Activated B cell treated with CpG ODN at 0.5 μM for 24 hours (primary cell): Measurements from ENCODE around the gene DLEC1. TPM values are rescaled to one million over a fixed set of nuclear protein-coding genes. Genes with fewer than 3 reads are reported as not detected.
A peak's percentile ranks its signal among the peaks of the same experiment; 100 is the strongest.
"Not testable (repeated sequence)": the region's sequence is repeated elsewhere in the genome, so short reads cannot be mapped to it uniquely, and the experiment has no call there.

ENCODE experiments used
- ATAC-seq: fragments of 200-7000 bp; cut with Tn5 transposase; one replicate; pipeline ENCODE4 v1.10.0; 2021; ENCODE audit warnings: low read depth, mild to moderate bottlenecking, moderate library complexity
- CTCF ChIA-PET: fragments of 350-600 bp; sonication (Branson Sonifier 250); formaldehyde crosslinking; loops from one replicate; lab custom pipeline; 2021; ENCODE audit warnings: antibody characterized with exemption; lab: Charles Lee
- POLR2A ChIA-PET: fragments of 350-600 bp; sonication (Branson Sonifier 250); formaldehyde crosslinking; loops from one replicate; lab custom pipeline; 2021; ENCODE audit warnings: antibody characterized with exemption; lab: Charles Lee
- DNase-seq: peaks from one replicate; pipeline ENCODE4 v3.0.0; 2022
- H3K27ac Mint-ChIP-seq: one replicate; pipeline ENCODE4 v1.8.0; 2020; ENCODE audit warnings: mixed read lengths
- H3K27me3 Mint-ChIP-seq: one replicate; pipeline ENCODE4 v1.8.0; 2021; ENCODE audit warnings: mixed read lengths
- H3K36me3 Mint-ChIP-seq: one replicate; pipeline ENCODE4 v1.8.0; 2021; ENCODE audit warnings: low read depth, mixed read lengths
- H3K4me1 Mint-ChIP-seq: one replicate; pipeline ENCODE4 v1.8.0; 2021; ENCODE audit warnings: mixed read lengths
- H3K4me3 Mint-ChIP-seq: one replicate; pipeline ENCODE4 v1.8.0; 2020; ENCODE audit warnings: mild to moderate bottlenecking, mixed read lengths
- H3K9me3 Mint-ChIP-seq: one replicate; pipeline ENCODE4 v1.8.0; 2020; ENCODE audit warnings: mixed read lengths
- intact Hi-C: fragments of 100-400 bp; cut with micrococcal nuclease; formaldehyde crosslinking; loops from one replicate; pipeline ENCODE4 v1.15.1; 2024
- total RNA-seq: library from RNA; stranded (reverse); gene quantifications from 2 replicates; pipeline ENCODE4 v1.2.3, GENCODE V29; 2022
- TF ChIP-seq, protein P1 (sequence below): fragments of 200-600 bp; IDR thresholded peaks from one replicate; pipeline ENCODE4 v1.8.0; 2022; ENCODE audit warnings: antibody characterized with exemption, mild to moderate bottlenecking

The DLEC1 gene
- total RNA-seq, 1 donor from 2014 or later, result 0.11 TPM

DNA sequence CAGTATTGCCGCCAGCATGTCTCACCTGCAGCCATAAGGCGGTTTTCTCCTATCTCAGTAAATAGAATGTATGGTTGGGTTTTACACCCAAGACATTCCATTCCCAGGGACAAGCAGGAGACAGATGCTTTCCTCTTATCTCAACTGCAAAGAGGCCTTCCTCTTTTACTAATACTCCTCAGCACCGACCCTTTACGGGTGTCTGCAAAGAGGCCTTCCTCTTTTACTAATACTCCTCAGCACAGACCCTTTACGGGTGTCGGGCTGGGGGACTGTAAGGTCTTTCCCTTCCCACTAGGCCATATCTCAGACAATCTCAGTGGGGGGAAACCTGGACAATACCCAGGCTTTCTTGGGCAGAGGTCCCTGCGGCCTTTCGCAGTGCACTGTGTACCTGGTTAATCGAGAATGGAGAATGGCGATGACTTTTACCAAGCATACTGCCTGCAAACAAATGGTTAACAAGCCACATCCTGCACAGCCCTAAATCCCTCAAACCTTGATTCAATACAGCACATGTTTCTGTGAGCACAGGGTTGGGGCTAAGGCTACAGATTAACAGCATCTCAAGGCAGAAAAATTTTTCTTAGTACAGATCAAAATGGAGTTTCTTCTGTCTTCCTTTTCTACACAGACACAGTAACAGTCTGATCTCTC is 96.7 kb downstream of the DLEC1 start:
- H3K27me3 Mint-ChIP-seq, H3K9me3 Mint-ChIP-seq, ATAC-seq, DNase-seq: not testable (repeated sequence)
- ChIA-PET CTCF (interaction anchor here (0.8 kb wide), 1 partner anchor 210 kb away, joined by 3 read pairs; no protein-coding TSS in a partner anchor), POLR2A (interaction anchor here (1.4 to 8.4 kb wide), 6 partner anchors 7 to 1119 kb away, joined by 4 to 217 read pairs (median 7); partner anchors contain the start of genes DLEC1 and OXSR1)
- intact Hi-C loops, result loop anchor here (2.0 to 5.0 kb wide), 4 partner anchors 75 to 1271 kb away; partner anchors contain the start of genes EPM2AIP1, MLH1 and RPSA
- peak overlapping the region; percentile 90 for H3K27ac Mint-ChIP-seq
- H3K36me3 Mint-ChIP-seq, result peaks cover 54% of the 10 kb centered on the region
- H3K4me3 Mint-ChIP-seq, result peak overlapping the region; percentile 97
- H3K4me1 Mint-ChIP-seq, result peaks cover 57% of the 10 kb centered on the region

DNA sequence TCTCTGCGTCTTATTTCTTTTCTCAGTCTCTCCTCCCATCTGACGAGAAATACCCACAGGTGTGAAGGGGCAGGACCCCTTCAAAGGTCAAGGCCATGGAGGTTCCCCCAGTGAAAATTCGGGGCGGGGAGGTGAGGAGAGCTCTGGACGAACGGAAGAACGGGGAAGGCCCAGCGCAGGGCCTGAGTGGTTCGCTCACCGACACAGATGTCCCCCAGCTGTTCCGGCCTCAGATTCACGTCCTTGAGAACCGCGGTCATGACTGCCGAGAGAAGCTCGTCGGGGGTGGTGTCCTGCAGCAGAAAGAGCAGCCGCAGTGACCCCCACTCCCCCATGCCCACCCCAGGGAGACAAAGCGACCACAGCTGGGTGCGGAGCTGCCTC is 97.4 kb downstream of the DLEC1 start:
- H3K9me3 Mint-ChIP-seq, result no peaks in the 10 kb centered on the region
- intact Hi-C loops, result loop anchor here (2.0 to 5.0 kb wide), 4 partner anchors 74 to 1270 kb away; partner anchors contain the start of genes EPM2AIP1, MLH1 and RPSA
- peak overlapping the region; percentile 97 for H3K4me3 Mint-ChIP-seq

DNA sequence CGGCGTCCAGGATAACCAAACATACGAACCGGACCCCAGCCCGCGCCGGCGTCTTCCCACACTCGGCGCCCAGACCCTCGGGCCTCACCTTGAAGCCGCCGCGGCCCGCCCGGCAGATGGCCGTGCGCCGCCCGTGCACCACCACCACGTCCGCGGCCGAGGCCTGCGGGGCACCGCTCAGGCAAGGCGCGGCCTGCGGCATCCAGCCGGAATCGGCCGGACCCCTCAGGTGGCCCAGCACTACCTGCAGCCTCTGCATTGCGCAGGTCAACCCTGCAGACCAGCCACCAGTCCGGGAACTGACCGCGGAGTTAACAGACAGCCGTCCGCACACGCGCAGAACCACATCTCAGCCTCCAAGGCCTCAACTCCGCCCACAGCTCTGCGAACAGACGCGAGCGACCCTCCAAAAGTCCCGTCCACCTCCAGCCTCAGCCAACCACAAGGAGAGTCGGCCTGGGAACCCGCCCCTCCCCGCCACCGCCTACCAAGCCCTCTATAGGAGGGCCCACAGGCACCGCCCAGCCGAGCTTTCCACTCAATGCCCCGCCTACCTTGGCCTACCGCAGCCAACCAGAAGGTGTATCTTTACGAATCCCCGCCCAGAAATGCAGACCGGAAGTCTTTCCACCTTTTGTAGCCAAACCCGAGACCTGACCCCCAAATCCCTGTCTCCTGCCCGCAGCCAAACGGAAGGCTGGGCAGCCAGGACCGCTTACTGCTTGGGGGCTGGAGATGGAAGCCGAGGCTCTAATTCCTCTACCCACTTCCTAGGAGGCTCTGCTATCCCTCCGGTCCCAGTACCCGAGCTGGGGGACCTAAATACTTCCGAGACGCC is 98.0 kb downstream of the DLEC1 start, which contains the start of gene ACAA1:
Gene ACAA1 (minus strand): TSS at position 351 of the 838 bp plus-strand sequence. CDS start 92 bp downstream, at position 259.
- peaks cover 66% of the 10 kb centered on the region for H3K4me1 Mint-ChIP-seq
- ATAC-seq (peak; percentile 92), DNase-seq (peak; percentile 90)
- H3K4me3 Mint-ChIP-seq, result peak within 1 kb of the TSS; percentile 97
- intact Hi-C loops, result loop anchor here (1.0 to 5.0 kb wide), 9 partner anchors 17 to 1270 kb away; partner anchors contain the start of genes DLEC1, EPM2AIP1, EXOG and MLH1
- ChIA-PET CTCF (interaction anchor here (0.8 to 1.2 kb wide), 5 partner anchors 21 to 210 kb away, joined by 3 to 7 read pairs (median 3); partner anchors contain the start of genes OXSR1 and XYLB), POLR2A (interaction anchor here (0.7 to 8.4 kb wide), 21 partner anchors 9 to 1269 kb away, joined by 3 to 217 read pairs (median 4); partner anchors contain the start of genes ACVR2B, DLEC1, EPM2AIP1 and EXOG)
- peak within 1 kb of the TSS; percentile 99 for H3K27ac Mint-ChIP-seq
- no peaks in the 10 kb centered on the region for H3K27me3 Mint-ChIP-seq
- TF ChIP-seq, protein P1, sequence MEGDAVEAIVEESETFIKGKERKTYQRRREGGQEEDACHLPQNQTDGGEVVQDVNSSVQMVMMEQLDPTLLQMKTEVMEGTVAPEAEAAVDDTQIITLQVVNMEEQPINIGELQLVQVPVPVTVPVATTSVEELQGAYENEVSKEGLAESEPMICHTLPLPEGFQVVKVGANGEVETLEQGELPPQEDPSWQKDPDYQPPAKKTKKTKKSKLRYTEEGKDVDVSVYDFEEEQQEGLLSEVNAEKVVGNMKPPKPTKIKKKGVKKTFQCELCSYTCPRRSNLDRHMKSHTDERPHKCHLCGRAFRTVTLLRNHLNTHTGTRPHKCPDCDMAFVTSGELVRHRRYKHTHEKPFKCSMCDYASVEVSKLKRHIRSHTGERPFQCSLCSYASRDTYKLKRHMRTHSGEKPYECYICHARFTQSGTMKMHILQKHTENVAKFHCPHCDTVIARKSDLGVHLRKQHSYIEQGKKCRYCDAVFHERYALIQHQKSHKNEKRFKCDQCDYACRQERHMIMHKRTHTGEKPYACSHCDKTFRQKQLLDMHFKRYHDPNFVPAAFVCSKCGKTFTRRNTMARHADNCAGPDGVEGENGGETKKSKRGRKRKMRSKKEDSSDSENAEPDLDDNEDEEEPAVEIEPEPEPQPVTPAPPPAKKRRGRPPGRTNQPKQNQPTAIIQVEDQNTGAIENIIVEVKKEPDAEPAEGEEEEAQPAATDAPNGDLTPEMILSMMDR, result no peak
- peaks cover 55% of the 10 kb centered on the region for H3K36me3 Mint-ChIP-seq
- no peaks in the 10 kb centered on the region for H3K9me3 Mint-ChIP-seq

More for the DNA sequence above, 97.4 kb downstream of the DLEC1 start:
- DNase-seq, result no peak
- H3K27ac Mint-ChIP-seq, result peak overlapping the region; percentile 90
- ChIA-PET POLR2A (interaction anchor here (1.0 to 8.4 kb wide), 10 partner anchors 8 to 1119 kb away, joined by 3 to 217 read pairs (median 5); partner anchors contain the start of genes ACVR2B, DLEC1 and OXSR1), CTCF (interaction anchor here (0.8 to 1.2 kb wide), 3 partner anchors 29 to 211 kb away, joined by 3 to 7 read pairs (median 3); partner anchors contain the start of genes OXSR1 and XYLB)
- no peaks in the 10 kb centered on the region for H3K27me3 Mint-ChIP-seq
- TF ChIP-seq, protein P1, result no peak
- ATAC-seq, result no peak
- H3K36me3 Mint-ChIP-seq, result peaks cover 54% of the 10 kb centered on the region
- H3K4me1 Mint-ChIP-seq, result peaks cover 62% of the 10 kb centered on the region

DNA sequence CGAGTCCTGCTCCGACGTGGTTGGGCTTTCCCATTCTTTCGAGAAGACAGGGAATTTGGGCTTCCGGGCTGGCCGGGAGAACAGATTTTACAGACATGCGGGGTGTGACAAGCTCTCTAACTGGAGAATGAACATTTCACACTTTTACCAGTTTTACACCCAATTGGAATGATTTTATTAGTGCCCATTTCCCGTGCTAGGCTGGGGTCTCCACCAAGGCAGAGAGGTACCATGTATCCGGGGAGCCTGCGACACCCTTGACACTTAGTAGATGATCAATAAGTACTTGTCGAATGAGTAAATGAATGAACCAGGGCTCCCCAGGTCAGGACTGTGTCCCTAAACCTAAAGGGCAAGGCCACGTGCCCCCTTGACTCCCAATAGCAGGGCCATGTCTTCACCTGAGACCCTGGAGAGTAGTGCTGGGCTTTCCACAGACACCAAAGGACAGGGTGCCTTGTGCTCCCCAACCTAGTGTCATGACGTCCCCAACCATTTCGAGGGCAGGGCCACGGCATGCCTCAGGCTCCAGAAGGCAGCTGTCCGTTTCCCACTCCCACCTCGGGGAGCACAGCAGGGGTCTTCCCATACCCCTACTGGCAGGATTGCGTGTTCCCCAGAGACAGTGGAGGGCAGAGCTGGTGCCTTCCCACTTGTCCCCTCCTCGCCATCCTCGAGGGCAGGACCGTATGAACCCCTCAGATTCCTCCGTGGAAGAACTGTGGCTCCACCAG is 98.8 kb downstream of the DLEC1 start:
- Mint-ChIP-seq H3K27ac (peak overlapping the region; percentile 99), H3K4me1 (peaks cover 69% of the 10 kb centered on the region), H3K36me3 (peaks cover 56% of the 10 kb centered on the region), H3K27me3 (no peaks in the 10 kb centered on the region), H3K4me3 (peak overlapping the region; percentile 97), H3K9me3 (no peaks in the 10 kb centered on the region)
- TF ChIP-seq, protein P1, result no peak
- POLR2A ChIA-PET, result interaction anchor here (0.7 to 8.4 kb wide), 19 partner anchors 10 to 1269 kb away, joined by 3 to 217 read pairs (median 5); partner anchors contain the start of genes ACVR2B, DLEC1, EPM2AIP1 and EXOG
- DNase-seq (peak; percentile 36), ATAC-seq (no peak)
- CTCF ChIA-PET, result interaction anchor here (0.8 to 1.2 kb wide), 4 partner anchors 22 to 209 kb away, joined by 3 to 7 read pairs (median 3); partner anchors contain the start of genes OXSR1 and XYLB
- intact Hi-C loops, result loop anchor here (1.0 to 5.0 kb wide), 11 partner anchors 17 to 1269 kb away; partner anchors contain the start of genes DLEC1, EPM2AIP1, EXOG and MLH1
